GM19035 (cell line): ENCODE measurements around the gene CAMSAP3.
A peak's percentile ranks its signal among the peaks of the same experiment; 100 is the strongest.
"Not testable (repeated sequence)": the region's sequence is repeated elsewhere in the genome, so short reads cannot be mapped to it uniquely, and the experiment has no call there.

Experiments
- ATAC-seq: cut with Tn5 transposase; IDR thresholded peaks from one replicate; pipeline ENCODE4 v1.9.1; 2021; ENCODE audit not compliant: unreplicated experiment

Gene CAMSAP3

GRCh38 chr19:7632340-7633203 lies 36.9 kb downstream of the CAMSAP3 start:
- no peak for ATAC-seq

GRCh38 chr19:7633698-7634097 lies 38.0 kb downstream of the CAMSAP3 start, which contains the start of gene PCP2:
Gene PCP2 (minus strand): TSS chr19:7633719. CDS start chr19:7633457, 262 bp downstream.
- no peak for ATAC-seq

- ATAC-seq: no peak
These were observed 40.0 kb downstream of the CAMSAP3 start for GRCh38 chr19:7635670-7636069.

GRCh38 chr19:7636317-7636690 lies 40.6 kb downstream of the CAMSAP3 start:
- no peak for ATAC-seq

GRCh38 chr19:7636691-7637373 lies 41.2 kb downstream of the CAMSAP3 start, which contains the start of gene STXBP2:
Gene STXBP2 (plus strand): TSS chr19:7637110. CDS start chr19:7637150, 40 bp downstream.
- peak; percentile 72 for ATAC-seq

GRCh38 chr19:7637374-7638256 lies 42.0 kb downstream of the CAMSAP3 start:
- ATAC-seq: peak; percentile 17

GRCh38 chr19:7638802-7639465 lies 43.3 kb downstream of the CAMSAP3 start:
- ATAC-seq: no peak

GRCh38 chr19:7639863-7640348 lies 44.2 kb downstream of the CAMSAP3 start:
- no peak for ATAC-seq

- no peak for ATAC-seq
These were observed 45.1 kb downstream of the CAMSAP3 start for GRCh38 chr19:7640803-7641202.

GRCh38 chr19:7641290-7642276 lies 45.9 kb downstream of the CAMSAP3 start:
- no peak for ATAC-seq

- no peak for ATAC-seq
These were observed 46.8 kb downstream of the CAMSAP3 start for GRCh38 chr19:7642295-7643030.

- ATAC-seq: no peak
These were observed 47.4 kb downstream of the CAMSAP3 start for GRCh38 chr19:7643031-7643415.

GRCh38 chr19:7643629-7644549 lies 48.2 kb downstream of the CAMSAP3 start:
- not testable (repeated sequence) for ATAC-seq

GRCh38 chr19:7644550-7644877 lies 48.9 kb downstream of the CAMSAP3 start:
- no peak for ATAC-seq

- no peak for ATAC-seq
These were observed 49.5 kb downstream of the CAMSAP3 start for GRCh38 chr19:7645163-7645562.

GRCh38 chr19:7645656-7646425 lies 50.2 kb downstream of the CAMSAP3 start:
- ATAC-seq: no peak

GRCh38 chr19:7646426-7646700 lies 50.7 kb downstream of the CAMSAP3 start:
- no peak for ATAC-seq
